OCI-LY3 (cell line): ENCODE measurements around the gene SGK2.

Experiments used
- EZH2phosphoT487 ChIP-seq: fragments of 200-600 bp; shearing (Covaris generic); IDR thresholded peaks from 2 replicates; pipeline ENCODE4 v1.6.1; 2018; ENCODE audit warnings: antibody characterized with exemption, mixed run types, low read depth
- TF ChIP-seq, protein P1 (sequence below): fragments of 200-600, 300-600 bp; sonication (generic); IDR thresholded peaks from 2 replicates; pipeline ENCODE4 v1.5.1; 2014; ENCODE audit warnings: antibody characterized with exemption, low read length, low read depth

DNA sequence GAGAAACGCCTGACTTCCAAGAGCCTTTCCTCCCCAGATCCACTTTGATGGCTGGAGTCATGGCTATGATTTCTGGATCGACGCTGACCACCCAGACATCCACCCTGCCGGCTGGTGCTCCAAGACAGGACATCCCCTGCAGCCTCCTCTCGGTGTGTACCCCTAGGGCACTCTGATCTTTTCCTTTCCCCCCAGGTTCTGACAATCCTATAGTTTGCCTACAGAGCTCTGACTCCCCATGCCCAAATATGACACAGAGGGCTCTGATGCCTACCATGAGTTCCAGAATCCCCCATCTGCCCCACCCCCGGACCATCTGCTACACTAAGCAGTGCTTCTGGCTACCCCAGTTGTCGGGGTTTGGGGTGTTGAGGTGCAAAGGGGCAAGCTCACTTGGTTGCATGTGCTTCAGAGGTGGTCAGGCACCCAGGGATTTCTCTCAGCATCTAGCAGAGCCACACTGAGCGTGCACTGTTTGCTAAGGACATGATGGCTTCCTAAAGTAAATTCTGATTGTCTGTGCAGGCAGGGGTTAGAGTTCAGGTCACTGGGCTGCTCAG is 24.0 kb upstream of the SGK2 start:
- TF ChIP-seq, protein P1, sequence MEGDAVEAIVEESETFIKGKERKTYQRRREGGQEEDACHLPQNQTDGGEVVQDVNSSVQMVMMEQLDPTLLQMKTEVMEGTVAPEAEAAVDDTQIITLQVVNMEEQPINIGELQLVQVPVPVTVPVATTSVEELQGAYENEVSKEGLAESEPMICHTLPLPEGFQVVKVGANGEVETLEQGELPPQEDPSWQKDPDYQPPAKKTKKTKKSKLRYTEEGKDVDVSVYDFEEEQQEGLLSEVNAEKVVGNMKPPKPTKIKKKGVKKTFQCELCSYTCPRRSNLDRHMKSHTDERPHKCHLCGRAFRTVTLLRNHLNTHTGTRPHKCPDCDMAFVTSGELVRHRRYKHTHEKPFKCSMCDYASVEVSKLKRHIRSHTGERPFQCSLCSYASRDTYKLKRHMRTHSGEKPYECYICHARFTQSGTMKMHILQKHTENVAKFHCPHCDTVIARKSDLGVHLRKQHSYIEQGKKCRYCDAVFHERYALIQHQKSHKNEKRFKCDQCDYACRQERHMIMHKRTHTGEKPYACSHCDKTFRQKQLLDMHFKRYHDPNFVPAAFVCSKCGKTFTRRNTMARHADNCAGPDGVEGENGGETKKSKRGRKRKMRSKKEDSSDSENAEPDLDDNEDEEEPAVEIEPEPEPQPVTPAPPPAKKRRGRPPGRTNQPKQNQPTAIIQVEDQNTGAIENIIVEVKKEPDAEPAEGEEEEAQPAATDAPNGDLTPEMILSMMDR = no peak
- no peak for TF ChIP-seq EZH2phosphoT487
